HG03558 (cell line): ENCODE results near the gene SDC4.

ENCODE experiments used
- ATAC-seq: cut with Tn5 transposase; IDR thresholded peaks from one replicate; pipeline ENCODE4 v1.9.1; 2021; ENCODE audit warnings: moderate number of reproducible peaks; ENCODE audit not compliant: unreplicated experiment; ENCODE audit errors: extremely low read depth

The SDC4 gene

GRCh38 chr20:45325371-45325770 lies 22.9 kb downstream of the SDC4 start:
- ATAC-seq: no peak

GRCh38 chr20:45323731-45324130 lies 24.5 kb downstream of the SDC4 start:
- no peak for ATAC-seq

- ATAC-seq: no peak
These were observed 25.3 kb downstream of the SDC4 start for GRCh38 chr20:45322952-45323383.

GRCh38 chr20:45320948-45321595 lies 27.2 kb downstream of the SDC4 start:
- no peak for ATAC-seq

GRCh38 chr20:45318948-45319347 lies 29.3 kb downstream of the SDC4 start:
- ATAC-seq: no peak

GRCh38 chr20:45318386-45318939 lies 29.8 kb downstream of the SDC4 start:
- no peak for ATAC-seq

GRCh38 chr20:45317826-45318225 lies 30.4 kb downstream of the SDC4 start:
- ATAC-seq: no peak

- no peak for ATAC-seq
These were observed 31.8 kb downstream of the SDC4 start for GRCh38 chr20:45316150-45317080.

GRCh38 chr20:45315672-45316071 lies 32.6 kb downstream of the SDC4 start:
- ATAC-seq: no peak

- no peak for ATAC-seq
These were observed 34.3 kb downstream of the SDC4 start for GRCh38 chr20:45313943-45314342.

GRCh38 chr20:45313065-45313695 lies 35.0 kb downstream of the SDC4 start:
- ATAC-seq: no peak

- ATAC-seq: no peak
These were observed 36.0 kb downstream of the SDC4 start for GRCh38 chr20:45312241-45312640.

- ATAC-seq: no peak
These were observed 36.5 kb downstream of the SDC4 start for GRCh38 chr20:45311589-45312211.

GRCh38 chr20:45309075-45309474 lies 39.1 kb downstream of the SDC4 start:
- no peak for ATAC-seq

- no peak for ATAC-seq
These were observed 40.0 kb downstream of the SDC4 start, which contains the start of gene MATN4 for GRCh38 chr20:45308117-45308778. Gene MATN4, minus strand, starts transcription at chr20:45308299. Its CDS starts 2,717 bp downstream, at chr20:45305582.

GRCh38 chr20:45307076-45307640 lies 41.1 kb downstream of the SDC4 start:
- ATAC-seq: no peak

- ATAC-seq: no peak
These were observed 41.7 kb downstream of the SDC4 start, which contains the start of gene RBPJL for GRCh38 chr20:45306431-45306982. Gene RBPJL, plus strand, starts transcription at chr20:45306840. Its CDS starts 83 bp downstream, at chr20:45306923.

GRCh38 chr20:45305262-45305661 lies 43.0 kb downstream of the SDC4 start:
- ATAC-seq: no peak

- ATAC-seq: no peak
These were observed 43.7 kb downstream of the SDC4 start for GRCh38 chr20:45304464-45304999.
